ENCODE results near the gene GALNT16. TPM values are rescaled to one million over a fixed set of nuclear protein-coding genes. Genes with fewer than 3 reads are reported as not detected.

The GALNT16 gene
- total RNA-seq, 1 experiment from 2014 or later: not detected

- no peak for DNase-seq (ENCODE audit: low read depth)
- in situ Hi-C loops (cut with HindIII; ENCODE audit: low pct_unique_long_range_greater_than_20kb, low sequenced_read_pairs): no loop called here
Observed at GRCh38 chr14:69247676-69248440, 12.1 kb upstream of the GALNT16 start.

GRCh38 chr14:69249603-69250002, 10.4 kb upstream of the GALNT16 start:
- in situ Hi-C loops (cut with HindIII; ENCODE audit: low pct_unique_long_range_greater_than_20kb, low sequenced_read_pairs): no loop called here
- no peak for DNase-seq (ENCODE audit: low read depth)

DNA sequence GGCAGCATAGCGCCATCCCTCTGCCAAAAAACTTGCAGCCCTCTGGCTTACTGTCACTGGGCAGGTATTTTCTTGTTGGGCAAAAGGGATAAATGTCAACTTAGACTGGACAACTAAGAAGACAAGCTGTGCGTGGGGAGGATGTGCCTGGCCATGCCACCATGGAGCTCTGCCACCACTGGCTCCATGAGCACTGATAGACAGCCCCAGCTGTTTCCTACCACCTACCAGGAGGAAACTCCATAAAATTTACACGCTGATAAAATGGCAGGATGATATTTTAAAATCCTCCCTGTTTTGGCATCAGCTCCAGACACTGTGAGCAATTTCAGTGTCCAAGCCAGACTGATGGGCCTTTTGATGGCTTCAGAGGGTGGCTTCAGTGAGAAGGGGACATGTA, 7.1 kb upstream of the GALNT16 start:
- in situ Hi-C loops (cut with HindIII; ENCODE audit: low pct_unique_long_range_greater_than_20kb, low sequenced_read_pairs): no loop called here

GRCh38 chr14:69259168-69259526, 811 bp upstream of the GALNT16 start:
- in situ Hi-C loops (cut with HindIII; ENCODE audit: low pct_unique_long_range_greater_than_20kb, low sequenced_read_pairs): no loop called here

More for the DNA sequence above, 7.1 kb upstream of the GALNT16 start:
- DNase-seq (ENCODE audit: low read depth): no peak

DNA sequence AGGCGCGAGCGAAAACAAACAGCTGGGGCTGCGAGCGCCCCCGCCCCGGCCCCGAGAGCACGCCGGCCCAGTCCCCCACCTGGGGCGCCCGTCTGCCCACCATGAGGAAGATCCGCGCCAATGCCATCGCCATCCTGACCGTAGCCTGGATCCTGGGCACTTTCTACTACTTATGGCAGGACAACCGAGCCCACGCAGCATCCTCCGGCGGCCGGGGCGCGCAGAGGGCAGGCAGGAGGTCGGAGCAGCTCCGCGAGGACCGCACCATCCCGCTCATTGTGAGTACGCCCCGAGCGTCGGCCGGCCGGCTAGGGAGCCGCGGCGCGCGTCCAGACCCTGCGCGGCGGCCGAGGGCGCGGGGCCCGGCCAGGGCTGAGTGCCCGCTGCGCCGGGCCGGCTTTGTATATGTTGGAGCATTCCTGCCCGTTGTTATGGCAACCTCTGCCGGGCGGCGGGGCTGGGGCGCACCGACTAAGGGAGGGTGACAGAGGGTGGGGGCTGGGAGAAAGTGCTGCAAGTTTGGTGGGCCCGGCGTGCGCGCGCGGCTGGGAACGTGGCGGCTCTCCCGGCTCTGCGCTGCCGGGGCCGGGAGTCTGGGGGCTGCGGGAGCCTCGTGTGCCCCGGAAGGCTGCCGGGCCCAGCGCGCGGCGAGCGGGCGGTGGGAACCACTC, 367 bp downstream of the GALNT16 start:
- in situ Hi-C loops (cut with HindIII; ENCODE audit: low pct_unique_long_range_greater_than_20kb, low sequenced_read_pairs): no loop called here
- no peak for DNase-seq (ENCODE audit: low read depth)

More at GRCh38 chr14:69259168-69259526, 811 bp upstream of the GALNT16 start:
- no peak for DNase-seq (ENCODE audit: low read depth)

GRCh38 chr14:69260861-69261564, 1.1 kb downstream of the GALNT16 start:
- DNase-seq (ENCODE audit: low read depth): no peak
- in situ Hi-C loops (cut with HindIII; ENCODE audit: low pct_unique_long_range_greater_than_20kb, low sequenced_read_pairs): no loop called here

DNA sequence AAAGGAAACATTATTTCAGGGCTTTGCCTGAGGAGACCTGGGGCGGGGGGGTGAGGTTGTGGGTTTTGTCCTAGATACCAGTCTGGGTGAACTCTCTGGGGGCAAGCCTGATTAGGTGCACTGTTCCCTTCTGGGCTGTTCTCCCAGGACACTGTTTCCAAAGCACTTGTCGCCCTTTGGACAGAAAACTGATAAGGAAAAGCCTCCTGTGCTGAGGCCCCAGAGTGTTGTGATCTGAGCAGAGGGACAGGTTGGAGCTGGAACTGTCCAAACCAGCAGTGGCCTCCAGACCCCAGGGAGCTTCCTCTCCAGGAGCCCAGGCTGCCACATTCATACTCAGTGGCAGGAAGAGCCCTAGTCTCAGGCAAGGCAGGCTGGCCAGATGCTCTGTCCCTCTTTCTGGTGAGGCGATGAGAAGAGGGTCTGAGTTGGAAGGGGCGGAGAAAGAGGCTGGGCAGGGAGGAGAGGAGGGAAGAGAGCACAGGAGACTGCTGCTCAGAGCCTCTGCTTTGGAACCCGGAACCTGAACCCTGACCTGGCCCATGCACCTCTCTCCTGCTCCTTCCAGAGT, 1.9 kb downstream of the GALNT16 start:
- in situ Hi-C loops (cut with HindIII; ENCODE audit: low pct_unique_long_range_greater_than_20kb, low sequenced_read_pairs): no loop called here
- no peak for DNase-seq (ENCODE audit: low read depth)

DNA sequence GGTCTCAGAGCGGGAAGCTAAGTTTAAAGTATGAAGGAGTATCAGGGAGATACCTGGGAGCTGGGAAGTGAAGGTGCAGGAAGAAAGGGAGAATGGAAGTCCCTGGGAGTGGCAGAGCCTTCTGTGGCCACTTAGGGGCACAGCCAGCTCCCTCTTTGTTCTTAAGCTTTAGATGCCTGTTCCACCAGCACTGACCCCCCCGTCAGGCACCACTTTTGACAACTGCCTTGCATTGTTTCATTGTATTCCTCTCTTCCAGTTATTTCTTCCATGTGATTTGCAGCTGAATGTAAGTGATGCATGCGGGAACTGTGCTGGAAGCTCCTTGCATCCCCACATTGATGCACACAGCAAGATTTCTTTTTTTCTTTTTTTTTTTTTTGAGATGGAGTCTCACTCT, 2.6 kb downstream of the GALNT16 start:
- no peak for DNase-seq (ENCODE audit: low read depth)
- in situ Hi-C loops (cut with HindIII; ENCODE audit: low pct_unique_long_range_greater_than_20kb, low sequenced_read_pairs): no loop called here

DNA sequence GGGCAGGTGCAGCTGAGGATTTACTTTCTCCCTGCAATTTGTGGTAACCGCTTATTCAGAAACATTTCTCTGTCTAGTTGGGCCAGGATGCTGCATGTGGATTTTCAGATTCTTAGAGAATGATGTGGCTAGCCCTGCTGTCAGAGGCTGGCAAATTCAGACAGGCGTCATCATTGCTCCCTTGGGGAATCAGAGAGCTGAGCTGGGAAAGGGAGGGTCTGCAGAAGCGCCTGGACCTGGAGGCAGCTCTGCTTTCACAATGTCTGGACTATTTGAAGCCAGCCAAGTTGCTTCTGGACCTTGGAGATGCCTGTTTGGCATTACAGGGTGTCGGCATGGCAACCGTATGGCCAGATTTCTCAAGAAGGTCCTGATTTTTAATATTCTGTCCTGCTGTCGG, 3.4 kb downstream of the GALNT16 start:
- no peak for DNase-seq (ENCODE audit: low read depth)
- in situ Hi-C loops (cut with HindIII; ENCODE audit: low pct_unique_long_range_greater_than_20kb, low sequenced_read_pairs): no loop called here

DNA sequence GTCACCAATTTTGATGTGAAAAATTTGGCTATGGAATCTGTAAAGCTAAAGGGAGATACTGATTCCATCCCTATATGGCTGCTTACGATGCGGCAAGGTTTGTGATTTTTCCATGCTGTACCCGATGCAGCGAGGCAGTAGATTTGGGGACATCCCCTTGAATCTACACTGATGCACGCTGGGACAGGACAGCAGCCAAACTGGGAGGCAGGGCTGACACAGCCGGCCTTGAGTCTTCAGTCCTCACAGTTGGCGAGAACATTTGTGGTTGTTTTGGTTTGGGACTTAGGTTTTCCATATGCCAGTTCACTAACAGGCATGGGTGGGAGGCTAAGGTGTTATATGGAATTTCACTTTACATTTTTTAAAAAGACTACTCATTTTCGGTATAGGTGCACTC, 3.8 kb downstream of the GALNT16 start:
- no peak for DNase-seq (ENCODE audit: low read depth)
- in situ Hi-C loops (cut with HindIII; ENCODE audit: low pct_unique_long_range_greater_than_20kb, low sequenced_read_pairs): no loop called here

DNA sequence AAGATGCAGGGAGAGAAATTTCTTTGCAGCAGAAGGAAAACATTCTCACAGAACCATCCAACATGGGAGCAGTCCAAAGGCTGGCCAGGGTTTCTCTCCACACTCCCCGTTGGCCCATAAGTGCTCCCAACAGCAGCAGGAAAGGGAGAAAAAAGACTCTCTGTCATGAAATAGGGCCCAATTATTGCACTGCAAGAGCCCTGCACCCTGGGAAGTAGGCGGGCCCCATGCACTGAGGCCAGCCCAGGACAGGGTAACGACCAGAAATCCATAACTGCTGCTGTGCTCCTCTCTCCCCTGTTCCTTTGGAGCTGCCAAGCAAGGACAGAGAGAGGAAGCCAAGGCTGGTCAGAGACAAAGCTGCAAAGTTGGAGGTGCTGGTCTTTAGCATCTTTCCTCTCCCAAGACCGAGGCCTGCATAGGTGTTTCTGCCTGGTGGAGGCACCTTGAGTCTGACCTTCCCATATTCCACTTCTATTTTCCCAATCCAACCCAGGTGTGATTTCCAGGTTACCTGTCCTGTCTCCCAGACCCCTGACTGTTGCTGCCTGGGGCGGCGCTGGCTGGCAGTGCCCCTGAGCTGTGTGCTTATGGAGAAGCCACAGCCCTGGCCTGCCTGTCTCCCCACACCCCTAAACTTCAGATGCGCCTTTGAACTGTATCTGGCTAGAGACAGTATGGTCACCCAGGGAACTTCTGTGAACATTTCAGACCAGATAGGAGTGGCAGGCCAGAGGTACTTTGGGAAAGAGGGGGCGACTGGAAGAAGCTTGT, 6.8 kb downstream of the GALNT16 start:
- in situ Hi-C loops (cut with HindIII; ENCODE audit: low pct_unique_long_range_greater_than_20kb, low sequenced_read_pairs): no loop called here
- DNase-seq (ENCODE audit: low read depth): no peak

DNA sequence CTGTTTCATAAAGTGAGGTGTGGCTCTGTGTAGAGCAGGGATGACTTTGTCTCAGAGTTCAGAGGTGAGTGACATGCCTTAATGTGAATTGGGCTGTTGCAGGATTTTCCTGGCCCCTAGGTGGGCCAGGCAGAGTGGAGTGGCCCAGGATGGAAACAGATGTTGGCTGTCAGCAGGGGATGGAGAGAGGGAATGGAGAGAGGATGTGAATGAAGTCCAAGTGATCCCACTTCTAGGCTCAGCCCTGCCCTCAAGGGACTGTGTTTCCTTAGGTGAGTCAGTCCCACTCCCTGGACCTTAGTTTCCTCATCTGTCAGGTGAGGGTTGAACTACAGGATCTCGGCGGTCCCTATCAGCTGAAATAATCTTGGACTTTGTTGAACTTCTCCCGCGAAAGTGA, 7.5 kb downstream of the GALNT16 start:
- no peak for DNase-seq (ENCODE audit: low read depth)
- in situ Hi-C loops (cut with HindIII; ENCODE audit: low pct_unique_long_range_greater_than_20kb, low sequenced_read_pairs): no loop called here

- no peak for DNase-seq (ENCODE audit: low read depth)
Observed at GRCh38 chr14:69268223-69268622, 8.3 kb downstream of the GALNT16 start.

GRCh38 chr14:69268763-69269162, 8.8 kb downstream of the GALNT16 start:
- DNase-seq (ENCODE audit: low read depth): no peak
- in situ Hi-C loops (cut with HindIII; ENCODE audit: low pct_unique_long_range_greater_than_20kb, low sequenced_read_pairs): no loop called here

More at GRCh38 chr14:69268223-69268622, 8.3 kb downstream of the GALNT16 start:
- in situ Hi-C loops (cut with HindIII; ENCODE audit: low pct_unique_long_range_greater_than_20kb, low sequenced_read_pairs): no loop called here

GRCh38 chr14:69269381-69269780, 9.4 kb downstream of the GALNT16 start:
- in situ Hi-C loops (cut with HindIII; ENCODE audit: low pct_unique_long_range_greater_than_20kb, low sequenced_read_pairs): no loop called here
- DNase-seq (ENCODE audit: low read depth): no peak

GRCh38 chr14:69270097-69270496, 10.1 kb downstream of the GALNT16 start:
- in situ Hi-C loops (cut with HindIII; ENCODE audit: low pct_unique_long_range_greater_than_20kb, low sequenced_read_pairs): no loop called here

GRCh38 chr14:69270795-69271708, 11.1 kb downstream of the GALNT16 start:
- in situ Hi-C loops (cut with HindIII; ENCODE audit: low pct_unique_long_range_greater_than_20kb, low sequenced_read_pairs): no loop called here
- no peak for DNase-seq (ENCODE audit: low read depth)

More at GRCh38 chr14:69270097-69270496, 10.1 kb downstream of the GALNT16 start:
- DNase-seq (ENCODE audit: low read depth): no peak

All from Caki2 (cell line).